DMS79 (cell line): ENCODE measurements around the gene CLDN7.
A peak's percentile ranks its signal among the peaks of the same experiment; 100 is the strongest.

Experiments used
- DNase-seq: peaks from one replicate; lab custom pipeline; 2025; lab: John Stamatoyannopoulos, UW

The CLDN7 gene

DNA sequence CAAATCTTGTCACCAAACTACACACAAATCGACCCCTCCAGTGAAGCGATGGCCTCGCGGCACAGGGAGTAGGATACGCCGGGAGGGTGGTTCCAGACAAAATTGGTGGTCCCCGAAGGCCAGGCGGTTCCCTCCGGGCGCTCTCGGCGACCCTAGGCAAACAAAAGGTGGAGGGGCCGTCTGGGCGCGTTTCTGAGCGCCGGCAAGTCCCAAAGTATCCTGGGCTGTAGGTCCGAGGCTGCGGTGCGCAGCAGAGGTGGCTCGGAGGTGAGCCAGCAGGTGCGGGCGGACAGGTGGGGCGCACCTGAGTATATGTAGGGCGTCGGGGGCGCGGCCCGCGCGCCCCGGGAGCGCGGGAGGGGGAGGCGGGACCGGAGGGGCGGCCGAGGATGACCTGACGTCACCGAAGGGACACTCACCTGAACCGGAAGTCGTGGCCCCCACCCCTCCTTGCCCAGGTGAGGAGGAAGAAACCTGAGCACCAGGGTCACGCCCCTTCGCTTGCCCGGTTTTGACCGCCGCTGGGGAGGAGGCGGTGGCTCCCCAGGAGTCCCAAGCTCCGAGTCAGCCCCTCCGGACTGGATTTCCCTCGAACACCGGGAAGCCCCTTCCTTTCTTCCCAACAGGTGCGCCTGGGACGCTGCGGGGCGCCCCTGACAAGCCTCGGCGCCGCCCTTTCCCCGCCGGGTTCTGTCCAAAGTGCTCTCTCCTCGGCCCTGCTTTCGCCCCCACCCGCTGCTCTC lies at the start of gene CLDN7:
CLDN7 (minus strand) TSS at position 287 of the 743 bp plus-strand sequence. CDS start 435 bp downstream, outside the sequence.
- DNase-seq: peak; percentile 91

- no peak for DNase-seq
These were observed 48.9 kb upstream of the CLDN7 start for GRCh38 chr17:7311110-7311705.

- no peak for DNase-seq
These were observed 47.4 kb upstream of the CLDN7 start for GRCh38 chr17:7309628-7310027.

GRCh38 chr17:7308625-7309433 lies 46.6 kb upstream of the CLDN7 start:
- DNase-seq: peak; percentile 44

- DNase-seq: peak; percentile 2
These were observed 45.7 kb upstream of the CLDN7 start for GRCh38 chr17:7307686-7308624.

- peak; percentile 100 for DNase-seq
These were observed 44.8 kb upstream of the CLDN7 start, which contains the start of gene EIF5A for GRCh38 chr17:7306911-7307685. EIF5A (plus strand) TSS chr17:7307628; CDS start chr17:7309636, 2,008 bp downstream.

- DNase-seq: no peak
These were observed 41.9 kb upstream of the CLDN7 start for GRCh38 chr17:7304179-7304578.

- DNase-seq: peak; percentile 29
These were observed 34.0 kb upstream of the CLDN7 start for GRCh38 chr17:7296189-7296861.

- peak; percentile 32 for DNase-seq
These were observed 33.2 kb upstream of the CLDN7 start for GRCh38 chr17:7295230-7296180.

DNA sequence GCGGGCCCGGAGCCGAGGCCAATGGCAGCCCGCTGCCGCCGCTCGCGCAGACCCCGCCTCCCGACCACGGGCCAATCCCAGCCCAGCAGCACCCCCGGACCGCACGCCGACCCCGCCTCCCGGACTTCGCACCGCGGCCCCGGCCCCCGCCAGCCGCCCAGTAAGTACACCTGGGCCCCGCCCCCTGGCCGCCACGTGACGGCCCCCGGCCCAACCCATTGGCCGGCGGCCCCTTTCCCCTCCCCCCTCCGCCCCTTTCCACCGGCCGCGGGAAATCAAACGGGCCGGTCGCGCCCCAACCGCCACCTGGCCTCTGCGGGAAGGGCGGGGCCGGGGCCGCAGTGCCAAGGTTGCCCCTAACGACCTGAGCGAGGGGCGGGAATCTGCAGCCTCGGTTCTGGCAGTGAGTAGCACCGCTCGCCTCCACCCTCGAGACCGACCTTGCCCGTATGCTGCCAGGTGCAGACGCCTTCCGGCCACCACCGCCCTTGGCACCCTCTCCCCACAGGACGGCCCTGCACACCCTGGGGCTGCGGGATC lies 32.4 kb upstream of the CLDN7 start, which contains the start of gene YBX2:
YBX2 (minus strand) TSS at position 26 of the 540 bp plus-strand sequence. CDS start 139 bp downstream, outside the sequence.
- peak; percentile 72 for DNase-seq

DNA sequence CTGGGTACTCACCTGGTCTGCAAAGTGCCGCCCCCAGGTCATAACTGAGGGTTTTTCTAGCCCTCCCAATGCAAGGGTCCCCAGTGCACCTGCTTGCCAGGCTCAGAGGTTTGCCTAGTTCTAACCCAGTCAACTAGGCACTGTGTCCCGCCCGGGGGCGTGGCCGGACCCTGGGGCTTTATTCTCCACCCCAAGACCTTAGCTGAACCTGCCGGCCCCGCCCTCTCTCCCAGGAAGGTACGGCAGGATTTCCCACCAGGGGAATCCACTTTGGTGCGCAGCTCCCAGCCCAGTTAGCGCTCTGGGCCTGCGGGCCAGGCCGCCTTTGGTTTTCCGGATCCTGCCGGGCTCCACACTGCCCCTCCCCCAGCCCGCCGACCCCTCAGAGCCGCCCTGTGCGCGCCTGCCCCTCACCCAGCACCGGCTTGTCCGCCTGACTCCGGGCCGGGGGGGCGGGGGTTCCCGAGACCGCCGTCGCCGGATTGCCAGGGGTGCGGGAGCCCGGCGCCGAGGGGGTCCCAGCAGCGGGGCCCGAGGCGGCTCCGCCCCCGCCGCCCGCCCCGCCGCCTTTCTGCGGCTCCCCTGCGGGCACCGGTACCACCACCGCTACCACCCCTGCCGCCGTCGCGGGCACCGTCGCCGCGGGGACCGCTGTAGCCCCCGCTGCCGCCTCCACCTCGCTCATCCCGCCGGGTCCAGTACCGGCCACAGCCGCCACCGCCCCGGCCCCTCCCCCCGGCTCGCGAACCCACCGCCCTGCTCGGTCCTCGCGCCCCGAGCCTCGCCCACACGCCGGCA lies 31.7 kb upstream of the CLDN7 start:
- DNase-seq: no peak

DNA sequence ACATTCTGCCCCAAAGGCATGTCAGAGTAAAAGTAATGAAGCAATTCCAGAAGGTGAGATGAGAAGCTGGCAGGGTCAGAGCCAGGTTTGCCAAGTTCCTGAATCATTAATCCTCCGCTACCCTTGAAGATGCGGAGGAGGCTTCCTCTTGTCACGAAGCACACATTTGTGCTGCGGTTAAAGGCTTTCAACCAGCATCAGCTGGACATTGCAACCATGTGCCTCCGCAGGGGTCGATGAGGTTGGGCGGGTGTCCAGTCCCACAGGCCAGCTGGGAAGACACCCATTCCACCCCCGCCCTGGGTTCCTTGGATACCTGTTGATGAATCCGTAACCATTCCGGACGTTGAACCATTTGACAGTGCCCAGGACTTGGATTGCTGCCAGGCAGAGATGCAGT lies 30.9 kb upstream of the CLDN7 start:
- no peak for DNase-seq

GRCh38 chr17:7292729-7293128 lies 30.5 kb upstream of the CLDN7 start:
- DNase-seq: no peak

DNA sequence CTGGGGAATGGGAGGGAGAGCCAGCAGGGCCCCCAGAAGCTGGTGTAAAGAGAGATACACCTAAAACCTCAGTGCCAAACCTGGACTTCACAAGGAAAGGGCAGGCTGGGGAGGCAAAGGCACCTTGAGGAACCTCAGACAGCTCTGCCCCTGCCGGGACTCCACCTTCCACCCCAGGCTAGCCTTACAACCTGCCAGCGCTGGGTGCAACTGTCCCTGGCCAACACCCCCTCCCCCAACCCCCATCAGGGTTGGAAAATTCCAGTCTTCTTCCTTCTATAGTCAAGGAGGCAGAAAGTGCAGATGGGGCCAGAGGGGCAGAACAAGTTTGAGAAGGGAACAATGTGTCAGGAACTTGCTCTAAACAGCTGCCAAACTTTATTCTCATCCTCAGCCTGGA lies 29.9 kb upstream of the CLDN7 start:
- DNase-seq: no peak

DNA sequence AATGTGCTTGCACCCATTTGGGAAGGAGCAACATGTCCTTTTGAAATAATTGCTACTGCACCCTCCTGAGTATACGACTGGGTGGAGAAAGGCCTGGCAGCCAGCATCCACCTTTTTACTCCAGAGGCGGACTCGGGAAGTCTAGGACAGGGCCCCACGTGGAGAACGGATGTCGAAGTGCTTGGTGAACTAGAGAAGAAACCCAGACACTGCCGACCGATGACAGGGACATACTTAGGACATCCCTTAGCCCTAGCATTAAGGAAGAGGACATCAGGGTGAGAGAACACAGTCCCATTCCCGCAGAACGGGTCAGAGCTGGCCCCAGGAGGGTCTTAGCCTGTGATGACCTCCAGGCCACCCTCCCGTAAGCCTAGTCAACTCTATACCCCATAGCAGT lies 28.4 kb upstream of the CLDN7 start:
- DNase-seq: no peak

DNA sequence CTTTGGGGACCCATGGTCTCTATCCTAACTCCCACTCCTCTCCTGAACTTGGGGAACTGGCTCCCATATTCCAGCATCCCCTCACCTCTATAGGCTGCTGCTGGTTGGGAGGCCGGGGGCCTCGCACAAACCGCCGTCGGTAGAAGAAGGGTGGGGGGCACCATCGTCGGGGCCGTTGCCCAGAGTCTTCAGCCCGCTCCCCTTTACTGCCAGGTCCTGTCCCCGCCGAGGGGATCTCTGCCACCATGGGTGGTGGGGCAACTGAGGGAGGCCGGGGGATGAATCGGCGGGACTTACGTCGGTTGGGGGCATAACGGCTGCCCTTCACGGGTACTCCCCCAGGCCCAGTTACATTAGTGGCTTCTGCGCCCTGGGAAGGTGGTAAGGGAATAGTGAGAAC lies 27.9 kb upstream of the CLDN7 start:
- no peak for DNase-seq

DNA sequence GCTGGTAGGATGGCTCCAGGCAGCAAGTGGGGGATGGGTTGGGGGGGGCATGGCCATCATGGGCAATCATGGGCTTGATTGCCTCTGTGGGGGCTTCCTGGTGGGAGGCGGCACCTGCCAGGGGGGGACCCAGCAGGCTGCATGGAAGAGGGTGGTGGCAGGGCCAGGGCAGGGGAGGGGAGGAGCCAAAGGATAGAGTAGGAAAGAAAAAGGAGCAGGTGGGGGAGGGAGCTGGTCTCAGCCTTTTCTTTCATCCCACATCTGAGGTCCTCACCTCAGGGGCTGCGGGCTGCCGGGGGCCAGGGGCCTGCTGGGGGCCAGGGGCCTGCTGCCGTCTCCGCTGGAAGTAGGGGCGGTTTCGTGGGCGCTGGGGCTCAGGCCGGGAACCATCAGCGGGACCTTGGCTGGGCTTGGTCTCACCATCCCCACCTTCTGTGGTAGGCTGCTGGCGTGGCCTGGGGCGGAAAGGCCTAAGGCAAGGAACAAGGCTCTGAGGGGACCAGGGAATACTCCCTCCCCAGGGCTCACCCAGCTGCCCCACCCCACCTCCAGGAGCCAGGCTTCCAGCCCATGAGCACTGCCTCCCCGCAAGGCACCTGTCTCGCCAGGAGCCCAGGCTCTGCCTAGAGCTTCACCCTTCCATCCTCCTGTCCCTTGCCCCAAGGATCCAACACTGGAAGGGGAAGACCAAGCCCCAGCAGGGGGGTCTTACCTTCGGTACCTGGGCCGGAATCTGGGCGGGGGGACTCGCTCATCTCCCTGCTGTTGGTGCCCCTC lies 27.2 kb upstream of the CLDN7 start:
- DNase-seq: no peak
